HUES64 (cell line): ENCODE data around the gene CXCR5. TPM values are rescaled to one million over a fixed set of nuclear protein-coding genes. Genes with fewer than 3 reads are reported as not detected.
"Not testable (repeated sequence)": the region's sequence is repeated elsewhere in the genome, so short reads cannot be mapped to it uniquely, and the experiment has no call there.

ENCODE experiments used
- H3K27ac ChIP-seq: 2 replicates; pipeline ENCODE4 v1.7.0; 2013; ENCODE audit warnings: low read depth, low read length, inconsistent platforms
- H3K27me3 ChIP-seq: 2 replicates; pipeline ENCODE4 v1.6.1; 2013; ENCODE audit warnings: mild to moderate bottlenecking, low read length; ENCODE audit not compliant: insufficient read depth
- H3K36me3 ChIP-seq: 2 replicates; pipeline ENCODE4 v1.6.1; 2013; ENCODE audit warnings: mild to moderate bottlenecking, low read length; ENCODE audit not compliant: insufficient read depth
- H3K4me1 ChIP-seq: 2 replicates; pipeline ENCODE4 v1.6.1; 2013; ENCODE audit warnings: mild to moderate bottlenecking, low read length, moderate library complexity; ENCODE audit not compliant: insufficient read depth
- H3K4me3 ChIP-seq: 2 replicates; pipeline ENCODE4 v1.5.1; 2013; ENCODE audit warnings: mild to moderate bottlenecking, low read length, moderate library complexity
- H3K9ac ChIP-seq: 2 replicates; pipeline ENCODE4 v1.6.1; 2013; ENCODE audit warnings: mild to moderate bottlenecking, low read depth, low read length
- H3K9me3 ChIP-seq: 2 replicates; pipeline ENCODE4 v1.6.1; 2013; ENCODE audit warnings: low read depth, low read length; ENCODE audit not compliant: insufficient read depth
- WGBS: fragments of 150-250, 120-280 bp; methylation state at CpG from one replicate; pipeline ENCODE4 v1.1.7; 2013; ENCODE audit warnings: missing lambda C conversion rate; 5-methylcytosine and 5-hydroxymethylcytosine counted together
- polyA plus RNA-seq, 2 experiments: library from polyadenylated mRNA; stranded (reverse); fragments of 50-300 nt; gene quantifications; one replicate each; pipeline ENCODE4 v1.2.3, GENCODE V29; 2013

The CXCR5 gene, protein sequence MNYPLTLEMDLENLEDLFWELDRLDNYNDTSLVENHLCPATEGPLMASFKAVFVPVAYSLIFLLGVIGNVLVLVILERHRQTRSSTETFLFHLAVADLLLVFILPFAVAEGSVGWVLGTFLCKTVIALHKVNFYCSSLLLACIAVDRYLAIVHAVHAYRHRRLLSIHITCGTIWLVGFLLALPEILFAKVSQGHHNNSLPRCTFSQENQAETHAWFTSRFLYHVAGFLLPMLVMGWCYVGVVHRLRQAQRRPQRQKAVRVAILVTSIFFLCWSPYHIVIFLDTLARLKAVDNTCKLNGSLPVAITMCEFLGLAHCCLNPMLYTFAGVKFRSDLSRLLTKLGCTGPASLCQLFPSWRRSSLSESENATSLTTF
- not detected for polyA plus RNA-seq (2013, experiment 1 of 2)
- polyA plus RNA-seq (2013, experiment 2 of 2) = not detected

DNA sequence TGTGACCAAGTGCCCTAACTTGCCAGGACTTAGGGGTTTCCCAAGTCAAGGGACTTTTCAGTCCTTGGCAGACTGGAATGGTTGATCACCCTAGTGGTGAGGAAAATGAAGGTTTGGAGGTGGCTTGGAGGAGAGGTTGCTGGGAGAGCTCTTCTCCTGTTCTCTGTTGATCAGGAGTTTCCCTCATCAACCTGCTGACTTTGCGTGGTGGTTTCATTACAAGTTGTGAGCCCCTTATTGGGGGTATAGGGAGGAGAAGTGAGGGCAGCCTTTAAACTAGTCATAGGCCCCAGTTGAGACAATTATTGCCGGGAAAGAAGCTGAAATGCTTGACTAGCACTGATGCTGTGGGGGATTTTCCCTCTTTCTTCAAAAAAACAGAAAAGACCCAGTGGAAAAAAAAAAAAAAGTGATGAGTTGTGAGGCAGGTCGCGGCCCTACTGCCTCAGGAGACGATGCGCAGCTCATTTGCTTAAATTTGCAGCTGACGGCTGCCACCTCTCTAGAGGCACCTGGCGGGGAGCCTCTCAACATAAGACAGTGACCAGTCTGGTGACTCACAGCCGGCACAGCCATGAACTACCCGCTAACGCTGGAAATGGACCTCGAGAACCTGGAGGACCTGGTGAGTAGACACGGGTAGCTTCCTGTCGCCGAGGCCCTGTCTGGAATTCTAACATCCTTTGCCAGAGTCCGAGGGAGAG, at the start of gene CXCR5:
TSS of gene CXCR5 (plus strand) at position 525 of the 704 bp plus-strand sequence. CDS start at position 575, 50 bp downstream.
- Histone ChIP-seq H3K4me1 (peaks cover 10% of the 10 kb centered on the region), H3K36me3 (no peaks in the 10 kb centered on the region), H3K9ac (no peak within 1 kb of the TSS), H3K9me3 (no peaks in the 10 kb centered on the region), H3K4me3 (no peak within 1 kb of the TSS), H3K27me3 (no peaks in the 10 kb centered on the region), H3K27ac (no peak within 1 kb of the TSS)
- 49% methylated on average over 16 of the region's 16 CpGs for WGBS

GRCh38 chr11:118834427-118835028, 49.2 kb upstream of the CXCR5 start:
- no peaks in the 10 kb centered on the region for H3K9me3 ChIP-seq
- no peaks in the 10 kb centered on the region for H3K4me1 ChIP-seq
- H3K27ac ChIP-seq = no peak overlapping the region
- no peak overlapping the region for H3K9ac ChIP-seq
- no peaks in the 10 kb centered on the region for H3K27me3 ChIP-seq
- H3K4me3 ChIP-seq = no peak overlapping the region
- H3K36me3 ChIP-seq = no peaks in the 10 kb centered on the region
- 86% methylated on average over 5 of the region's 6 CpGs for WGBS

DNA sequence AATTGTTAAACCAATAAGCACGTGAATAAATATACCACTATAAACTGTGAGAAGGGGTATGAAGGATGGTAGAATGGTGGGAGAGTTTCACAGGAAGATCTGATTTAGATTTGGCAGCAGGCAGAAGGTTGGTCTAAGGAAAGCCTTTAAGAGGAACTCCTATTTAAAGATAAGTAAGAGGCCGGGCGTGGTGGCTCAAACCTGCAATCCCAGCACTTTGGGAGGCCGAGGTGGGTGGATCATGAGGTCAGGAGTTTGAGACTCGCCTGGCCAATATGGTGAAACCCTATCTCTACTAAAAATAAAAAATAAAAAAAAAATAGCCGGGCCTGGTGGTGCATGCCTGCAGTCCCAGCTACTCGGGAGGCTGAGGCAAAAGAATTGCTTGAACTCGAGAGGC, 45.8 kb upstream of the CXCR5 start:
- Histone ChIP-seq H3K4me3 (no peak overlapping the region), H3K36me3 (no peaks in the 10 kb centered on the region), H3K9ac (no peak overlapping the region), H3K27ac (no peak overlapping the region), H3K27me3 (no peaks in the 10 kb centered on the region), H3K9me3 (no peaks in the 10 kb centered on the region), H3K4me1 (no peaks in the 10 kb centered on the region)
- 98% methylated on average over 7 of the region's 8 CpGs for WGBS

- Histone ChIP-seq H3K4me3 (no peak overlapping the region), H3K36me3 (no peaks in the 10 kb centered on the region), H3K9ac (no peak overlapping the region), H3K27ac (no peak overlapping the region), H3K4me1 (no peaks in the 10 kb centered on the region), H3K9me3 (no peaks in the 10 kb centered on the region), H3K27me3 (no peaks in the 10 kb centered on the region)
- 86% methylated on average over 3 of the region's 4 CpGs for WGBS
These were observed 44.7 kb upstream of the CXCR5 start for GRCh38 chr11:118838905-118839553.

DNA sequence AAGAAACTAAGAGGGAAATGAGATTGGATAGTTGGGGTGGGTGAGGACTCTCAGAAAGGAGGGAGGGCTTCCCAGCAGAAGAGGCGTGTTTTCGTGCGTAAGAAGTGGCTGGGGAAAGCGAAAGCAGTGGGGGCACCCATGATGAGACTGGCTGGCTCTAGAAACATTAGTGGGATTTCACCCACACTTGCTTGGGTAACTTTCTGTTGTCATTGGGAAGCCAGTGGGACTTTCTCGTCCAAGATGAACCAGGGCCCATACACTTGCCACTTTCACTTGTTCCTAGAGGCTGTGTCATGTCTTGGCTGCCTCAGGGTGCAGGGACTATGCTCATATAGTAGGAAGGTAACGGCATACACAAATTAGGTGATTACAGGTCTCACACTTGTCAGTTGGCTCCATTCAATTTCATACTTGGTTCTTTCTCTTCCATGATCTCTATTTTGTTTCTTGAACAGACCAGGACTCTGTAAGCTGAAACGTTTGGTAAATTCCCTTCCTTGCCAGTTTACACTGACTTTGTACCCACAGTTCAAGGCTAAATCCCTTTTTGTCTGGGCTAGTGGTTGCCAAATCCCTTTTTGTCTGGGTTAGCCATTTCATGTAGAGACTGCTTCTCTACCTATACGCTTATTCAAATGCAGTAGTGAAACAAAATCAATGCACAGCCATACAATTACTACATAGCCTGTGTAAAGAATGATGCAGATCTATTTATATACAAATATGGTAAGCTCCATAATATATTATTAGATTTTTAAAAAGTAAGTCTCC, 42.0 kb upstream of the CXCR5 start:
- 89% methylated on average over 8 of the region's 8 CpGs for WGBS
- no peak overlapping the region for H3K9ac ChIP-seq
- no peak overlapping the region for H3K27ac ChIP-seq
- no peaks in the 10 kb centered on the region for H3K9me3 ChIP-seq
- H3K36me3 ChIP-seq = no peaks in the 10 kb centered on the region
- H3K4me3 ChIP-seq = no peak overlapping the region
- H3K4me1 ChIP-seq = peaks cover 5% of the 10 kb centered on the region; the same call in 1 of the 2 replicates
- H3K27me3 ChIP-seq = no peaks in the 10 kb centered on the region

- H3K4me1 ChIP-seq = peaks cover 5% of the 10 kb centered on the region; the same call in 1 of the 2 replicates
- 83% methylated on average over 2 of the region's 2 CpGs for WGBS
These were observed 41.3 kb upstream of the CXCR5 start for GRCh38 chr11:118842369-118842768.

DNA sequence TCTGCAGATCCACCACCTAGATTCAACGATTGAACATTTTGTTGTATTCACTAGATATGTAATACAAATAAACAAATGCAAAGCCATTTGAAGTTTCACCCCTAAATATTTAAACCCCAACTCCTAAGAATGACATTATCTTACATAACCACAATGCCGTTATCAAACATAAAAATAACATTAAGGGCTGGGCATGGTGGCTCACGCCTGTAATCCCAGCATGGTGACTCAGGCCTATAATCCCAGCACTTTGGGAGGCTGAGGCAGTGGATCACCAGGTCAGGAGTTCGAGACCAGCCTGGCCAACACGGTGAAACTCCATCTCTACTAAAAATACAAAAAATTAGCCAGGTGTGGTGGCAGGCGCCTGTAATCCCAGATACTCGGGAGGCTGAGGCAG, 40.8 kb upstream of the CXCR5 start:
- not testable (repeated sequence) for H3K36me3 ChIP-seq, H3K9ac ChIP-seq, H3K4me1 ChIP-seq, H3K9me3 ChIP-seq, H3K4me3 ChIP-seq, H3K27ac ChIP-seq, H3K27me3 ChIP-seq
- 92% methylated on average over 6 of the region's 7 CpGs for WGBS

More at GRCh38 chr11:118842369-118842768, 41.3 kb upstream of the CXCR5 start:
- H3K27ac ChIP-seq = no peak overlapping the region
- H3K27me3 ChIP-seq = no peaks in the 10 kb centered on the region
- no peaks in the 10 kb centered on the region for H3K9me3 ChIP-seq
- H3K9ac ChIP-seq = no peak overlapping the region
- H3K4me3 ChIP-seq = no peak overlapping the region
- H3K36me3 ChIP-seq = no peaks in the 10 kb centered on the region

GRCh38 chr11:118843565-118843964, 40.1 kb upstream of the CXCR5 start:
- Histone ChIP-seq H3K4me1 (peaks cover 5% of the 10 kb centered on the region; the same call in 1 of the 2 replicates), H3K36me3 (no peaks in the 10 kb centered on the region)
- WGBS = 98% methylated on average over 2 of the region's 2 CpGs

GRCh38 chr11:118845369-118845768, 38.3 kb upstream of the CXCR5 start:
- H3K4me3 ChIP-seq = no peak overlapping the region
- H3K9ac ChIP-seq = no peak overlapping the region
- H3K27me3 ChIP-seq = no peaks in the 10 kb centered on the region
- H3K27ac ChIP-seq = no peak overlapping the region
- H3K9me3 ChIP-seq = no peaks in the 10 kb centered on the region
- H3K4me1 ChIP-seq = peaks cover 5% of the 10 kb centered on the region; the same call in 1 of the 2 replicates
- H3K36me3 ChIP-seq = no peaks in the 10 kb centered on the region

More at GRCh38 chr11:118843565-118843964, 40.1 kb upstream of the CXCR5 start:
- no peak overlapping the region for H3K27ac ChIP-seq
- no peaks in the 10 kb centered on the region for H3K9me3 ChIP-seq
- H3K4me3 ChIP-seq = no peak overlapping the region
- H3K27me3 ChIP-seq = no peaks in the 10 kb centered on the region
- no peak overlapping the region for H3K9ac ChIP-seq

DNA sequence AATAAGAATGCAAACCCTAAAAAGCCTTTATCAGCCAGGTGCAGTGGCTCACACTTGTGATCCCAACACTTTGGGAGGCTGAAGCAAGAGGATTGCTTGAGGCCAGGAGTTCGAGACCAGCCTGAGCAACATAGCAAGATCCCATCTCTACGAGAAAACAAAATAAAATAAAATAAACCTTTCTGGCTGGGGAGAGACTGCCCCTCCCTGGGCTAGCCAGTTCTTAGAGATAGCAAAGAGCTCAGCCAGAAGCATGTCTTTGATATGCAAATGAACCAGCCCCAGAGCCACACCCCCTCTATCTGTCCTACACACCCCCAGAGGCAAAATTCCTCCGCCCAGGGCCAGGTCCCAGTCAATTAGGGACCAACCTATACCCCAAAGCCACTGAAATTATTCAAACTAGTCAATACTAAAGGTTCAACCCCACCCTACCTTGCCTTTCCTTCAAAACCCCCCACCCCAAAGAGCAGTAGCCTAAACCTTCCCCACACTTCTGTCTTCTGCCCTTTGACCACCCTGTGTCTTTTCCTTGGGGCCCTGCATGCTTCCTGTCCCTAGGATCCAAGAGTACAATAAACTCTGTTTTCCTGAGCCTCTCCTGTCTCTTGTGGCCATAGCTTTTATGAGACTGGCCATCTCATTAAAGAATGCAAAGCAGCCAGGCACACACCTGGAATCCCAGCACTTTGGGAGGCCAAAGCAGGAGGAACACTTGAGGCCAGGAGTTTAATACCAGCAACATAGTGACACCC, 37.3 kb upstream of the CXCR5 start:
- no peak overlapping the region for H3K9ac ChIP-seq
- H3K36me3 ChIP-seq = no peaks in the 10 kb centered on the region
- 69% methylated on average over 3 of the region's 3 CpGs for WGBS
- no peak overlapping the region for H3K4me3 ChIP-seq
- H3K27ac ChIP-seq = no peak overlapping the region
- H3K27me3 ChIP-seq = no peaks in the 10 kb centered on the region
- H3K4me1 ChIP-seq = peaks cover 5% of the 10 kb centered on the region; the same call in 1 of the 2 replicates
- no peaks in the 10 kb centered on the region for H3K9me3 ChIP-seq
